ENCODE data around the gene NRCAM.

Gene NRCAM

GRCh38 chr7:108406222-108406890 lies 49.9 kb downstream of the NRCAM start (continued):
- peak; percentile 58; the same call in 1 of the 2 replicates for TF ChIP-seq ZBTB6 (tag by site-specific recombination; IDR thresholded peaks at IDR 0.05)
- TF ChIP-seq TSHZ1 (tag by site-specific recombination; IDR thresholded peaks at IDR 0.05; ENCODE audit: borderline replicate concordance), result peak; percentile 57
- TF ChIP-seq MZF1 (tag by site-specific recombination; IDR thresholded peaks at IDR 0.05; ENCODE audit: borderline replicate concordance), result peak; percentile 76; the same call in 1 of the 2 replicates
- no peak for TF ChIP-seq KLF7 (tag by site-specific recombination; IDR thresholded peaks at IDR 0.05; ENCODE audit: borderline replicate concordance)
- no peak for TF ChIP-seq ZNF530 (tag by site-specific recombination; IDR thresholded peaks at IDR 0.05; ENCODE audit: low read depth)
- no peak for TF ChIP-seq ZNF174 (tag by site-specific recombination; IDR thresholded peaks at IDR 0.05)
- TF ChIP-seq ZNF473 (tag by site-specific recombination; IDR thresholded peaks at IDR 0.05), result no peak
- TF ChIP-seq RBAK (tag by site-specific recombination; IDR thresholded peaks at IDR 0.05), result no peak

- no peaks in the 10 kb centered on the region for H3K9me3 ChIP-seq (ENCODE audit: control insufficient read depth, insufficient read depth, low read depth, low read length)
- CTCF ChIA-PET, result interaction anchor here (1.8 kb wide), 1 partner anchor 55 kb away, joined by 5 read pairs; no protein-coding TSS in a partner anchor
- peaks cover 27% of the 10 kb centered on the region for H3K4me1 ChIP-seq (ENCODE audit: control insufficient read depth, insufficient read depth, low read length)
- H3K27ac ChIP-seq (ENCODE audit: extremely low read depth, low read depth, low read length), result no peak overlapping the region
- no peaks in the 10 kb centered on the region for H3K36me3 ChIP-seq (ENCODE audit: control insufficient read depth in 2 of 2, insufficient read depth in 1 of 2, low read length in 2 of 2)
- POLR2A ChIA-PET, result no interaction called here
- TF ChIP-seq ZBTB44 (tag by site-specific recombination; IDR thresholded peaks at IDR 0.05), result no peak
- TF ChIP-seq PRDM6 (tag by site-specific recombination; IDR thresholded peaks at IDR 0.05), result no peak
- TF ChIP-seq ZNF707 (tag by site-specific recombination; IDR thresholded peaks at IDR 0.05), result no peak
- no peak for TF ChIP-seq ZNF366 (tag by site-specific recombination; conservative IDR thresholded peaks at IDR 0.05)
- no peak for TF ChIP-seq ZBTB8A (tag by site-specific recombination; IDR thresholded peaks at IDR 0.05)
- no peak for TF ChIP-seq PATZ1 (tag by site-specific recombination; IDR thresholded peaks at IDR 0.05)
- no peak for TF ChIP-seq ZNF791 (tag by site-specific recombination; IDR thresholded peaks at IDR 0.05)
- TF ChIP-seq ZNF585B (tag by site-specific recombination; IDR thresholded peaks at IDR 0.05), result no peak
- H3K4me3 ChIP-seq (ENCODE audit: low read depth, low read length), result no peak overlapping the region
These were observed 51.5 kb downstream of the NRCAM start for GRCh38 chr7:108404509-108405420.
